Measurements from ENCODE around the gene ZFYVE28.

- no peak for TF ChIP-seq CTCF (IDR thresholded peaks at IDR 0.05)
- no peak for TF ChIP-seq POLR2A (IDR thresholded peaks at IDR 0.05)
- TF ChIP-seq POLR2AphosphoS5 (IDR thresholded peaks at IDR 0.05): no peak
Measured at GRCh38 chr4:2387829-2388228, 30.6 kb downstream of the ZFYVE28 start.
